ENCODE results near the gene OR1L6. TPM values are rescaled to one million over a fixed set of nuclear protein-coding genes. Genes with fewer than 3 reads are reported as not detected.

Gene OR1L6
- total and polyA plus RNA-seq, 2 of the 13 experiments (the other 11 are each of a cell fraction or from before 2014, with no cell fraction given), result not detected

DNA sequence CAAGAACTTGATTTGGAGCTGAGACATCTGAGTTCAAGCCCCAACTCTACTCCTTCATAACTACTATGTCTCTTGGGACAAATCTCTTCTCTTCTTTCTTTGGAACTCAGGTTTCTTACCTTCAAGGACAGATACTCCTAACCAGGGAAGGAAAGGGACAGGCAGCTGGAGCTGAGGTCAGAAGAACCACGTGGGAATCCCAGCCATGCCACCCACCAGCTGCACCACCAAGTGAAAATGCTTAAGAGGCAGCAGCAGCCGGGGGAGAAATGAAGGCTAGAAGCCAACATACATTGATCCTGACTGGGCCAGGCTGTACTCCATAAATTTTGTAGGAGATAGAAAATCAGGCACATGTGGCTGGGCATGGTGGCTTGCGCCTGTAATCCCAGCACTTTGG is 37.1 kb downstream of the OR1L6 start:
- ATAC-seq (no peak), FAIRE-seq (no peak), DNase-seq (ENCODE audit: low spot score) (no peak)
- H3K9me3 ChIP-seq (ENCODE audit: low read length), result no peaks in the 10 kb centered on the region
- WGBS (ENCODE audit: low lambda C conversion rate), result 33% methylated on average over 3 of the region's 3 CpGs
- no peaks in the 10 kb centered on the region for H3K4me1 ChIP-seq (ENCODE audit: insufficient read depth, low read length)
- no peak overlapping the region for H3K9ac ChIP-seq (ENCODE audit: insufficient read depth, low read depth, low read length)
- CTCF ChIA-PET (ENCODE audit: low intra/inter-chr PET ratio, low total read pairs), result no interaction called here
- H4K20me1 ChIP-seq (ENCODE audit: insufficient read depth, low read length), result no peaks in the 10 kb centered on the region
- no TSS peak for BruUV-seq (replicated peaks)
- no peak overlapping the region for H3K4me3 ChIP-seq (replicated peaks in 1 of 3; ENCODE audit: insufficient read depth in 1 of 3, low read depth in 2 of 3, low read length in 3 of 3)
- POLR2A ChIA-PET, result no interaction called here
- in situ Hi-C loops (cut with HindIII; ENCODE audit: extremely low pct_ligation_motif_present, low pct_unique_long_range_greater_than_20kb) (no loop called here), intact Hi-C loops (cut with micrococcal nuclease; ENCODE audit: unreplicated experiment) (no loop called here)
- H3K27me3 ChIP-seq (ENCODE audit: control insufficient read depth in 1 of 2, insufficient read depth in 2 of 2, low read length in 2 of 2), result peaks cover 1 to 7% of the 10 kb centered on the region in 2 experiments; a peak in 2 of 5 replicates
- H3K27ac ChIP-seq (ENCODE audit: extremely low read length, insufficient read depth, low read length), result no peak overlapping the region
- no peak overlapping the region for H3K4me2 ChIP-seq (ENCODE audit: low read depth, low read length)
- TF ChIP-seq, protein P1, sequence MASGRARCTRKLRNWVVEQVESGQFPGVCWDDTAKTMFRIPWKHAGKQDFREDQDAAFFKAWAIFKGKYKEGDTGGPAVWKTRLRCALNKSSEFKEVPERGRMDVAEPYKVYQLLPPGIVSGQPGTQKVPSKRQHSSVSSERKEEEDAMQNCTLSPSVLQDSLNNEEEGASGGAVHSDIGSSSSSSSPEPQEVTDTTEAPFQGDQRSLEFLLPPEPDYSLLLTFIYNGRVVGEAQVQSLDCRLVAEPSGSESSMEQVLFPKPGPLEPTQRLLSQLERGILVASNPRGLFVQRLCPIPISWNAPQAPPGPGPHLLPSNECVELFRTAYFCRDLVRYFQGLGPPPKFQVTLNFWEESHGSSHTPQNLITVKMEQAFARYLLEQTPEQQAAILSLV (CRISPR knock-in tag; IDR thresholded peaks at IDR 0.05; ENCODE audit: borderline replicate concordance), result no peak
- TF ChIP-seq SMARCE1 (IDR thresholded peaks at IDR 0.05; ENCODE audit: borderline replicate concordance), result no peak
- no peak for TF ChIP-seq KMT2A (CRISPR knock-in tag; IDR thresholded peaks at IDR 0.05)
- TF ChIP-seq THAP11 (CRISPR knock-in tag; IDR thresholded peaks at IDR 0.05), result no peak
- TF ChIP-seq, protein P2, sequence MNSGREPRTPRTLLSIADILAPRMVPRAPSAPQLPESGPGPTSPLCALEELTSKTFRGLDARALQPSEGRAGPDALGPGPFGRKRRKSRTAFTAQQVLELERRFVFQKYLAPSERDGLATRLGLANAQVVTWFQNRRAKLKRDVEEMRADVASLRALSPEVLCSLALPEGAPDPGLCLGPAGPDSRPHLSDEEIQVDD (CRISPR knock-in tag; IDR thresholded peaks at IDR 0.05; ENCODE audit: borderline replicate concordance), result no peak
- TF ChIP-seq, protein P3, sequence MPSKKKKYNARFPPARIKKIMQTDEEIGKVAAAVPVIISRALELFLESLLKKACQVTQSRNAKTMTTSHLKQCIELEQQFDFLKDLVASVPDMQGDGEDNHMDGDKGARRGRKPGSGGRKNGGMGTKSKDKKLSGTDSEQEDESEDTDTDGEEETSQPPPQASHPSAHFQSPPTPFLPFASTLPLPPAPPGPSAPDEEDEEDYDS (CRISPR knock-in tag; IDR thresholded peaks at IDR 0.05), result no peak
- no peaks in the 10 kb centered on the region for H3K36me3 ChIP-seq (replicated peaks in 1 of 2; ENCODE audit: control insufficient read depth in 1 of 2, insufficient read depth in 2 of 2, low read length in 2 of 2)
- no peak overlapping the region for H2AFZ ChIP-seq (ENCODE audit: low read length)
- no peaks in the 10 kb centered on the region for H3K79me2 ChIP-seq (ENCODE audit: insufficient read depth, low read length)

DNA sequence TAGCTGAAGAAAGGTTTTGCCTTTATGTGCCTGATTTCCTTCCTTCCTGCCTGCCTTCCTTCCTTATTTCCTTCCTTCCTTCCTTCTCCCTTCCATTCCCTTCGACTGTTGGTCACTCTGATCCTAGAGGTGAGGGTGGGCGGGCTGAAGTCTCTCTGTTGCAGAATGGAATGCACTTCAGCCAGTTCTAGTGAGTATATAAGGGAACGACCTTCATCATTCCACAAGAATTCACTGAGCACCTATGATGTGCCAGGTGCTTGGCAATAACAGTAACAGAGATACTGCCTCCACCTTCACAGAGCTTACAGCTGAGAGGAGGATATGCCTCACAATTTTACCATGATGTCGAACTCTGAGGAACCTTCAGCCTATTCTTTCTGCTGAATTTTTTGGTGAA is 37.9 kb downstream of the OR1L6 start:
- ChIA-PET CTCF (ENCODE audit: low intra/inter-chr PET ratio, low total read pairs) (no interaction called here), POLR2A (no interaction called here)
- FAIRE-seq, result no peak
- H2AFZ ChIP-seq (ENCODE audit: low read length), result no peak overlapping the region
- no peak for DNase-seq (ENCODE audit: low spot score)
- H3K27me3 ChIP-seq (ENCODE audit: control insufficient read depth in 1 of 2, insufficient read depth in 2 of 2, low read length in 2 of 2), result peaks cover 1 to 7% of the 10 kb centered on the region in 2 experiments; a peak in 2 of 5 replicates
- in situ Hi-C loops (cut with HindIII; ENCODE audit: extremely low pct_ligation_motif_present, low pct_unique_long_range_greater_than_20kb), result no loop called here
- H3K4me1 ChIP-seq (ENCODE audit: insufficient read depth, low read length), result no peaks in the 10 kb centered on the region; the same call in 1 of the 2 replicates
- ATAC-seq, result no peak
- no peak for TF ChIP-seq ELF1 (CRISPR knock-in tag; IDR thresholded peaks at IDR 0.05)
- no peak for TF ChIP-seq NR2F2 (IDR thresholded peaks at IDR 0.05; ENCODE audit: borderline replicate concordance, low read depth)
- TF ChIP-seq ZNF780A (CRISPR knock-in tag; IDR thresholded peaks at IDR 0.05), result no peak
- no peak for TF ChIP-seq POLR2G (IDR thresholded peaks at IDR 0.05; ENCODE audit: low read depth, low read length)
- no peak for TF ChIP-seq ZNF547 (CRISPR knock-in tag; IDR thresholded peaks at IDR 0.05)
- TF ChIP-seq ZBTB38 (CRISPR knock-in tag; IDR thresholded peaks at IDR 0.05), result no peak
- intact Hi-C loops (cut with micrococcal nuclease; ENCODE audit: unreplicated experiment), result no loop called here
- H3K27ac ChIP-seq (ENCODE audit: extremely low read length, insufficient read depth, low read length), result no peak overlapping the region
- H3K9ac ChIP-seq (ENCODE audit: insufficient read depth, low read depth, low read length), result no peak overlapping the region
- 1% methylated on average over 4 of the region's 4 CpGs for WGBS (ENCODE audit: low lambda C conversion rate)
- no peaks in the 10 kb centered on the region for H4K20me1 ChIP-seq (ENCODE audit: insufficient read depth, low read length)
- no peak overlapping the region for H3K4me3 ChIP-seq (replicated peaks in 1 of 3; ENCODE audit: insufficient read depth in 1 of 3, low read depth in 2 of 3, low read length in 3 of 3)
- H3K36me3 ChIP-seq (replicated peaks in 1 of 2; ENCODE audit: control insufficient read depth in 1 of 2, insufficient read depth in 2 of 2, low read length in 2 of 2), result no peaks in the 10 kb centered on the region
- H3K79me2 ChIP-seq (ENCODE audit: insufficient read depth, low read length), result no peaks in the 10 kb centered on the region
- no TSS peak for BruUV-seq (replicated peaks)
- no peak overlapping the region for H3K4me2 ChIP-seq (ENCODE audit: low read depth, low read length)
- H3K9me3 ChIP-seq (ENCODE audit: low read length), result no peaks in the 10 kb centered on the region

Measured in HepG2 (cell line).